ENCODE measurements around the gene RPS6KA1. TPM values are rescaled to one million over a fixed set of nuclear protein-coding genes. Genes with fewer than 3 reads are reported as not detected.

RPS6KA1 gene
- total and polyA plus RNA-seq, 3 experiments from 2014 or later = 187 to 193 (median 189) TPM

- Histone ChIP-seq H3K4me1 (ENCODE audit: insufficient read depth, low read length) (peaks cover 84% of the 10 kb centered on the region), H3K27ac (ENCODE audit: low read depth, low read length) (no peak overlapping the region), H3K4me3 (ENCODE audit: low read length) (peak overlapping the region; percentile 28), H3K9me3 (ENCODE audit: low read length) (no peaks in the 10 kb centered on the region), H3K36me3 (ENCODE audit: insufficient read depth, low read length) (no peaks in the 10 kb centered on the region), H3K27me3 (ENCODE audit: insufficient read depth, low read length, poor library complexity, severe bottlenecking) (no peaks in the 10 kb centered on the region)
- CTCF ChIA-PET = interaction anchor here (1.1 to 6.4 kb wide), 10 partner anchors 8 to 293 kb away, joined by 4 to 54 read pairs (median 10); partner anchors contain the start of genes PIGV and RPS6KA1
- Mint-ChIP-seq H3K27ac (peak overlapping the region; percentile 90 to 96 (median 94)), H3K4me3 (peak overlapping the region in 6 of 7 donors; percentile 59 to 83 (median 62)), H3K27me3 (peaks cover 0 to 1% of the 10 kb centered on the region in 2 donors), H3K36me3 (no peaks in the 10 kb centered on the region), H3K9me3 (no peaks in the 10 kb centered on the region), H3K4me1 (peaks cover 68 to 84% (median 76%) of the 10 kb centered on the region in 3 donors)
- no peak for DNase-seq
- POLR2A ChIA-PET = interaction anchor here (2.0 kb wide), 1 partner anchor 10 kb away, joined by 8 read pairs; the partner anchor contains the start of gene RPS6KA1
Measured at GRCh38 chr1:26540351-26540750, 10.8 kb downstream of the RPS6KA1 start.

- CTCF ChIA-PET = interaction anchor here (0.9 to 6.4 kb wide), 14 partner anchors 9 to 337 kb away, joined by 3 to 54 read pairs (median 5); partner anchors contain the start of genes PIGV and RPS6KA1
- H3K36me3 Mint-ChIP-seq = peaks cover 0 to 3% (median 0%) of the 10 kb centered on the region in 3 donors
- H3K27ac Mint-ChIP-seq = peak overlapping the region; percentile 94 to 98 (median 97)
- peaks cover 73 to 86% (median 81%) of the 10 kb centered on the region in 3 donors for H3K4me1 Mint-ChIP-seq
- Histone ChIP-seq H3K36me3 (ENCODE audit: insufficient read depth, low read length) (no peaks in the 10 kb centered on the region), H3K4me3 (ENCODE audit: low read length) (peak overlapping the region; percentile 61), H3K27me3 (ENCODE audit: insufficient read depth, low read length, poor library complexity, severe bottlenecking) (no peaks in the 10 kb centered on the region), H3K27ac (ENCODE audit: low read depth, low read length) (peak overlapping the region; percentile 80), H3K9me3 (ENCODE audit: low read length) (no peaks in the 10 kb centered on the region), H3K4me1 (ENCODE audit: insufficient read depth, low read length) (peaks cover 82% of the 10 kb centered on the region)
- peak overlapping the region; percentile 60 to 84 (median 81) for H3K4me3 Mint-ChIP-seq
- DNase-seq = no peak
- H3K9me3 Mint-ChIP-seq = no peaks in the 10 kb centered on the region
- H3K27me3 Mint-ChIP-seq = peaks cover 0 to 1% of the 10 kb centered on the region in 2 donors
- POLR2A ChIA-PET = interaction anchor here (1.2 to 2.1 kb wide), 3 partner anchors 11 to 349 kb away, joined by 4 to 17 read pairs (median 8); partner anchors contain the start of genes GPN2 and RPS6KA1
Measured at GRCh38 chr1:26541431-26541815, 11.9 kb downstream of the RPS6KA1 start.

DNA sequence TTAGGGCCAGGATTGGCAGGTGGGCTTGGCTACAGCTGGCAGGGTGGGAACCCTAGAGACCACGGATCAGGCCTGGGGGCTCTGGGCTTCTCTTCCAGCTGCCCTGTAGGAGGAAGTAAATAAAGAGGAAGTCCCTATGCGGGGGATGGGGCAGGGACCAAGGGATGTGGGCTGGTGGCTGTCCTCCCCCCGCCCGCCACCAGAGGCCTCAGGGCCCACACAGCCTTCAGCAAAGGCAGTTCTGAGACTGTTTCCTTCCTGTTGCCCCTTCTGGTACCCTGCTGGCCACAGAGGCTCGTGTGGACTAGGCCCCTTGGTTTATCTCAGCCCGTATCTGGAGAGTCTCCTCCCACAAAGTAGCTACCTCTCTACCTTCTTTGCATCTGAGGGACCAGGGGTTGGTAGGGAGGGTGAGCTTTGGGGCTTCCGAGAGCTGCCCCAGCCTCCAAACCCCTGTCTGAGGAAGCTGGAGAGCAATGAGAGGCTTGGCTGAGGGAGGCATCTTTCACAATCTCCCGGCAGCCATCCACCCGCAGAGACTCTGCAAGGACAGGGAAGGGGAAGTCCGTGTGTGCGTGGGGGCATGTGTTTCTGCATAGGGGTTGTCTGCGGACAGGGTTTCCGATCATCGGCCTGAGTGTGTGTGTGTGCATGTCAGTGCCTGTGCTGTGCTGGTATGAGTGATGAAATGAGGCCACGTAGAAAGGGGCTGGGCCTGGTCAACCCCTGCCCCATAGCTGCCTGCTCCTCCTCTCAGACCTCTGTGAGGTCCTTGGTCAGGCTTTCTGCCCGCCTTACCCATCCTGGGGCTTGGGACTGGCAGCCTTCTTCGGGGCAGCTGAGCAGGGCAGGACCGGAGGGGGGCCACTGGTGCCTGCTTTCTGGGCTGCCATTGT, 12.5 kb downstream of the RPS6KA1 start:
- H3K27me3 Mint-ChIP-seq = peaks cover 0 to 1% of the 10 kb centered on the region in 2 donors
- CTCF ChIA-PET = interaction anchor here (0.7 to 6.4 kb wide), 16 partner anchors 10 to 336 kb away, joined by 3 to 54 read pairs (median 5); partner anchors contain the start of genes PIGV and RPS6KA1
- H3K27ac Mint-ChIP-seq = peak overlapping the region; percentile 94 to 98 (median 97)
- Histone ChIP-seq H3K9me3 (ENCODE audit: low read length) (no peaks in the 10 kb centered on the region), H3K4me3 (ENCODE audit: low read length) (peak overlapping the region; percentile 61), H3K36me3 (ENCODE audit: insufficient read depth, low read length) (no peaks in the 10 kb centered on the region), H3K27ac (ENCODE audit: low read depth, low read length) (peak overlapping the region; percentile 80), H3K4me1 (ENCODE audit: insufficient read depth, low read length) (peaks cover 88% of the 10 kb centered on the region), H3K27me3 (ENCODE audit: insufficient read depth, low read length, poor library complexity, severe bottlenecking) (no peaks in the 10 kb centered on the region)
- H3K4me3 Mint-ChIP-seq = peak overlapping the region; percentile 60 to 84 (median 81)
- H3K9me3 Mint-ChIP-seq = no peaks in the 10 kb centered on the region
- peaks cover 79 to 92% (median 87%) of the 10 kb centered on the region in 3 donors for H3K4me1 Mint-ChIP-seq
- POLR2A ChIA-PET = interaction anchor here (1.2 to 2.1 kb wide), 3 partner anchors 12 to 348 kb away, joined by 4 to 17 read pairs (median 8); partner anchors contain the start of genes GPN2 and RPS6KA1
- peak; percentile 57 to 85 (median 73) for DNase-seq
- H3K36me3 Mint-ChIP-seq = peaks cover 0 to 6% (median 0%) of the 10 kb centered on the region in 3 donors

GRCh38 chr1:26542771-26543451, 13.3 kb downstream of the RPS6KA1 start:
- peaks cover 0 to 15% (median 2%) of the 10 kb centered on the region in 3 donors for H3K36me3 Mint-ChIP-seq
- no peak for DNase-seq
- H3K9me3 Mint-ChIP-seq = no peaks in the 10 kb centered on the region
- no peaks in the 10 kb centered on the region for H3K27me3 ChIP-seq (ENCODE audit: insufficient read depth, low read length, poor library complexity, severe bottlenecking)
- H3K4me1 Mint-ChIP-seq = peaks cover 85 to 94% (median 91%) of the 10 kb centered on the region in 3 donors
- H3K9me3 ChIP-seq (ENCODE audit: low read length) = no peaks in the 10 kb centered on the region
- peaks cover under 1% of the 10 kb centered on the region for H3K36me3 ChIP-seq (ENCODE audit: insufficient read depth, low read length)
- peak overlapping the region; percentile 60 for H3K4me3 ChIP-seq (ENCODE audit: low read length)
- peaks cover 0 to 1% of the 10 kb centered on the region in 2 donors for H3K27me3 Mint-ChIP-seq
- H3K4me1 ChIP-seq (ENCODE audit: insufficient read depth, low read length) = peaks cover 92% of the 10 kb centered on the region
- CTCF ChIA-PET = interaction anchor here (1.2 to 6.4 kb wide), 7 partner anchors 11 to 248 kb away, joined by 4 to 54 read pairs (median 9); partner anchors contain the start of genes PIGV and RPS6KA1
- peak overlapping the region; percentile 94 to 98 (median 97) for H3K27ac Mint-ChIP-seq
- peak overlapping the region; percentile 48 to 84 (median 79) for H3K4me3 Mint-ChIP-seq
- POLR2A ChIA-PET = interaction anchor here (2.1 kb wide), 1 partner anchor 42 kb away, joined by 17 read pairs; no protein-coding TSS in a partner anchor
- peak overlapping the region; percentile 80 for H3K27ac ChIP-seq (ENCODE audit: low read depth, low read length)

DNA sequence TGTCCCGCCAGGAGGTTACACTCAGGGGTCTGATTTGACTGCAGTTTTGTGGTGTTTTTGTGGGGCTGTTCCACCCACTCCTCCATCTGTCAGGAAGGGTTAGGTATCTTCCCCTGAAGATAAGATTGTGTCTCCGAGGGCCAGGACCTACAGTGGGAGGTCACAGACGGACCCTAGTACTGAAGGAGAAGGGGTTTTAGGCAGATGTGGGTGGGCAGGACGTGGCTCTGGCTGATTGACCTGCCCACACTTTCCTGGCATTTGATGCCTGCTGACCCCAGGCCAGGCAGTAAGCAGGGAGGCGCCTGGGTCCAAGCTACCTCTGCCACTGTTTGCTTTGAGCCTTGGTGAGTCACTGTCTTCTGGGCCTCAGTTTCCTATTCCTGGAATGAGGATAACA, 13.9 kb downstream of the RPS6KA1 start:
- H3K4me3 Mint-ChIP-seq = peak overlapping the region in 3 of 7 donors; percentile 37 to 83 (median 43)
- peaks cover 0 to 1% of the 10 kb centered on the region in 2 donors for H3K27me3 Mint-ChIP-seq
- Histone ChIP-seq H3K9me3 (ENCODE audit: low read length) (no peaks in the 10 kb centered on the region), H3K4me3 (ENCODE audit: low read length) (no peak overlapping the region), H3K27me3 (ENCODE audit: insufficient read depth, low read length, poor library complexity, severe bottlenecking) (no peaks in the 10 kb centered on the region), H3K36me3 (ENCODE audit: insufficient read depth, low read length) (peaks cover 6% of the 10 kb centered on the region), H3K27ac (ENCODE audit: low read depth, low read length) (peak overlapping the region; percentile 80), H3K4me1 (ENCODE audit: insufficient read depth, low read length) (peaks cover 92% of the 10 kb centered on the region)
- H3K36me3 Mint-ChIP-seq = peaks cover 0 to 20% (median 4%) of the 10 kb centered on the region in 3 donors
- POLR2A ChIA-PET = no interaction called here
- DNase-seq = no peak
- CTCF ChIA-PET = no interaction called here
- H3K27ac Mint-ChIP-seq = peak overlapping the region in 7 of 8 donors; percentile 94 to 98 (median 97)
- H3K9me3 Mint-ChIP-seq = no peaks in the 10 kb centered on the region
- H3K4me1 Mint-ChIP-seq = peaks cover 84 to 94% (median 91%) of the 10 kb centered on the region in 3 donors

- Mint-ChIP-seq H3K9me3 (no peaks in the 10 kb centered on the region), H3K4me3 (peak overlapping the region in 5 of 7 donors; percentile 10 to 84 (median 60)), H3K27me3 (peaks cover 0 to 1% of the 10 kb centered on the region in 2 donors), H3K4me1 (peaks cover 81 to 93% (median 89%) of the 10 kb centered on the region in 3 donors), H3K27ac (peak overlapping the region; percentile 75 to 98 (median 96)), H3K36me3 (peaks cover 3 to 27% (median 4%) of the 10 kb centered on the region in 3 donors)
- POLR2A ChIA-PET = no interaction called here
- Histone ChIP-seq H3K4me1 (ENCODE audit: insufficient read depth, low read length) (peaks cover 90% of the 10 kb centered on the region), H3K36me3 (ENCODE audit: insufficient read depth, low read length) (peaks cover 9% of the 10 kb centered on the region), H3K9me3 (ENCODE audit: low read length) (no peaks in the 10 kb centered on the region), H3K4me3 (ENCODE audit: low read length) (no peak overlapping the region), H3K27me3 (ENCODE audit: insufficient read depth, low read length, poor library complexity, severe bottlenecking) (no peaks in the 10 kb centered on the region), H3K27ac (ENCODE audit: low read depth, low read length) (peak overlapping the region; percentile 80)
- DNase-seq = no peak
- CTCF ChIA-PET = no interaction called here
Measured at GRCh38 chr1:26544126-26544525, 14.6 kb downstream of the RPS6KA1 start.

GRCh38 chr1:26545969-26546323, 16.4 kb downstream of the RPS6KA1 start:
- H3K4me1 Mint-ChIP-seq = peaks cover 66 to 77% (median 74%) of the 10 kb centered on the region in 3 donors
- peaks cover 3 to 32% (median 4%) of the 10 kb centered on the region in 3 donors for H3K36me3 Mint-ChIP-seq
- peak overlapping the region; percentile 92 to 98 (median 96) for H3K27ac Mint-ChIP-seq
- H3K9me3 Mint-ChIP-seq = no peaks in the 10 kb centered on the region
- H3K4me1 ChIP-seq (ENCODE audit: insufficient read depth, low read length) = peaks cover 76% of the 10 kb centered on the region
- DNase-seq = no peak
- peaks cover 12% of the 10 kb centered on the region for H3K36me3 ChIP-seq (ENCODE audit: insufficient read depth, low read length)
- H3K4me3 Mint-ChIP-seq = peak overlapping the region; percentile 72 to 93 (median 91)
- no peaks in the 10 kb centered on the region for H3K27me3 ChIP-seq (ENCODE audit: insufficient read depth, low read length, poor library complexity, severe bottlenecking)
- no peaks in the 10 kb centered on the region for H3K9me3 ChIP-seq (ENCODE audit: low read length)
- H3K27ac ChIP-seq (ENCODE audit: low read depth, low read length) = peak overlapping the region; percentile 77
- peak overlapping the region; percentile 98 for H3K4me3 ChIP-seq (ENCODE audit: low read length)
- ChIA-PET CTCF (interaction anchor here (1.0 to 4.6 kb wide), 5 partner anchors 16 to 288 kb away, joined by 3 to 26 read pairs (median 3); no protein-coding TSS in a partner anchor), POLR2A (interaction anchor here (1.3 kb wide), 1 partner anchor 16 kb away, joined by 3 read pairs; the partner anchor contains the start of gene RPS6KA1)
- no peaks in the 10 kb centered on the region for H3K27me3 Mint-ChIP-seq

Measured in CD8-positive, alpha-beta memory T cell (primary cell).